CD14-positive monocyte (primary cell): ENCODE measurements around the gene TMEM45A. TPM values are rescaled to one million over a fixed set of nuclear protein-coding genes. Genes with fewer than 3 reads are reported as not detected.

Experiments used
- DNase-seq, 3 donors: peaks; one replicate each; pipeline ENCODE4 v3.0.0-alpha.2; 2011 to 2022
- H2AFZ ChIP-seq: 2 replicates; pipeline ENCODE4 v1.6.0; 2012; ENCODE audit warnings: mild to moderate bottlenecking, low read depth, low read length, inconsistent platforms; ENCODE audit not compliant: insufficient read depth, poor library complexity, severe bottlenecking
- H3K27ac ChIP-seq, 2 donors: 1 replicate in 1 of 2; 2 replicates in 1 of 2; pipeline ENCODE4 v1.5.1; 2012 to 2013; ENCODE audit warnings: low read length in 2 of 2, control low read depth in 1 of 2, inconsistent platforms in 1 of 2, low read depth in 1 of 2, mild to moderate bottlenecking in 1 of 2
- H3K27me3 ChIP-seq, 2 donors: one replicate each; pipeline versions ENCODE4 v1.6.0 to v1.6.1; 2011 to 2013; ENCODE audit warnings: low read length in 2 of 2; ENCODE audit not compliant: control insufficient read depth in 2 of 2, insufficient read depth in 2 of 2
- H3K36me3 ChIP-seq, 2 donors: replicated peaks in 1 of 2; 1 replicate in 1 of 2; 2 replicates in 1 of 2; pipeline versions ENCODE4 v1.5.1 to v1.6.1; 2012 to 2013; ENCODE audit warnings: low read length in 2 of 2, control low read depth in 1 of 2, inconsistent platforms in 1 of 2, mild to moderate bottlenecking in 1 of 2; ENCODE audit not compliant: insufficient read depth in 2 of 2, control insufficient read depth in 1 of 2
- H3K4me1 ChIP-seq, 2 donors: 1 replicate in 1 of 2; 2 replicates in 1 of 2; pipeline versions ENCODE4 v1.5.1 to v1.6.1; 2012 to 2013; ENCODE audit warnings: low read length in 2 of 2, control low read depth in 1 of 2, inconsistent platforms in 1 of 2, mild to moderate bottlenecking in 1 of 2, moderate library complexity in 1 of 2; ENCODE audit not compliant: insufficient read depth in 2 of 2, control insufficient read depth in 1 of 2
- H3K4me2 ChIP-seq: replicated peaks from 2 replicates; pipeline ENCODE3; 2012; ENCODE audit warnings: low read length, moderate library complexity, mild to moderate bottlenecking; ENCODE audit not compliant: poor library complexity, severe bottlenecking; ENCODE audit errors: extremely low read depth
- H3K4me3 ChIP-seq, 3 experiments: fragments of 200-600 bp in 1 of 3; sonication (generic) in 1 of 3; replicated peaks in 1 of 3; 1 replicate in 2 of 3; 2 replicates in 1 of 3; pipeline ENCODE4 v1.5.1; 2011 to 2013; ENCODE audit warnings: low read length in 3 of 3, mild to moderate bottlenecking in 3 of 3, control low read depth in 2 of 3, low read depth in 2 of 3, inconsistent platforms in 1 of 3, moderate library complexity in 1 of 3
- H3K79me2 ChIP-seq: 2 replicates; pipeline ENCODE4 v1.6.0; 2012; ENCODE audit warnings: mild to moderate bottlenecking, control low read depth, inconsistent platforms, low read length, moderate library complexity; ENCODE audit not compliant: insufficient read depth
- H3K9ac ChIP-seq: 2 replicates; pipeline ENCODE4 v1.6.0; 2017; ENCODE audit warnings: low read length, mild to moderate bottlenecking; ENCODE audit not compliant: insufficient read depth, poor library complexity, severe bottlenecking
- H3K9me3 ChIP-seq, 2 donors: replicated peaks in 1 of 2; 1 replicate in 1 of 2; 2 replicates in 1 of 2; pipeline versions ENCODE4 v1.5.1 to v1.6.1; 2012 to 2013; ENCODE audit warnings: low read length in 2 of 2, control low read depth in 1 of 2; ENCODE audit not compliant: control insufficient read depth in 1 of 2, insufficient read depth in 1 of 2
- H4K20me1 ChIP-seq: 2 replicates; pipeline ENCODE4 v1.6.0; 2012; ENCODE audit warnings: mild to moderate bottlenecking, low read length, control low read depth, moderate library complexity; ENCODE audit not compliant: insufficient read depth
- H3K27ac Mint-ChIP-seq, 7 donors: one replicate each; pipeline ENCODE4 v1.8.0; 2020; ENCODE audit warnings: mild to moderate bottlenecking in 7 of 7, mixed read lengths in 7 of 7, moderate library complexity in 6 of 7, inconsistent platforms in 2 of 7
- H3K27me3 Mint-ChIP-seq, 3 donors: one replicate each; pipeline ENCODE4 v1.8.0; 2021 to 2022; ENCODE audit warnings: low read depth in 3 of 3, mild to moderate bottlenecking in 3 of 3, mixed read lengths in 3 of 3, moderate library complexity in 3 of 3, inconsistent platforms in 1 of 3
- H3K36me3 Mint-ChIP-seq, 2 donors: one replicate each; pipeline ENCODE4 v1.8.0; 2020; ENCODE audit warnings: mixed read lengths in 2 of 2, inconsistent platforms in 1 of 2, mild to moderate bottlenecking in 1 of 2
- H3K4me1 Mint-ChIP-seq: one replicate; pipeline ENCODE4 v1.8.0; 2020; ENCODE audit warnings: mild to moderate bottlenecking, mixed read lengths
- H3K4me3 Mint-ChIP-seq, 2 donors: one replicate each; pipeline ENCODE4 v1.8.0; 2020; ENCODE audit warnings: mild to moderate bottlenecking in 2 of 2, mixed read lengths in 2 of 2, moderate library complexity in 1 of 2
- H3K9me3 Mint-ChIP-seq, 7 donors: one replicate each; pipeline ENCODE4 v1.8.0; 2020 to 2022; ENCODE audit warnings: mixed read lengths in 7 of 7, mild to moderate bottlenecking in 6 of 7, moderate library complexity in 6 of 7, inconsistent platforms in 2 of 7
- WGBS: methylation state at CpG from one replicate; pipeline ENCODE4 v1.1.5; 2013; ENCODE audit warnings: missing lambda C conversion rate; ENCODE audit not compliant: insufficient coverage; 5-methylcytosine and 5-hydroxymethylcytosine counted together
- intact Hi-C, 2 donors: fragments of 100-400 bp; cut with micrococcal nuclease; formaldehyde crosslinking; loops; one replicate each; pipeline versions ENCODE4 v1.15.0 to v1.15.1; 2023
- polyA plus RNA-seq, 3 donors: library from polyadenylated mRNA; depleted of rRNA in 1 of 3; unstranded in 2 of 3; stranded (reverse) in 1 of 3; fragments of 300-500 nt in 2 of 3; fragments of >200 nt in 1 of 3; fragmentation: Illumina TruSeq in 2 of 3; gene quantifications; 1 replicate in 2 of 3; 2 replicates in 1 of 3; pipeline ENCODE4 v1.2.3, GENCODE V29; 2012 to 2021
- TF ChIP-seq, protein P1 (sequence below): fragments of 200-600 bp; IDR thresholded peaks from one replicate; pipeline ENCODE4 v1.8.0; 2022; ENCODE audit warnings: antibody characterized with exemption, mild to moderate bottlenecking

Gene TMEM45A
- polyA plus RNA-seq, 3 donors, result 0.03 to 1.5 (median 0.97) TPM

DNA sequence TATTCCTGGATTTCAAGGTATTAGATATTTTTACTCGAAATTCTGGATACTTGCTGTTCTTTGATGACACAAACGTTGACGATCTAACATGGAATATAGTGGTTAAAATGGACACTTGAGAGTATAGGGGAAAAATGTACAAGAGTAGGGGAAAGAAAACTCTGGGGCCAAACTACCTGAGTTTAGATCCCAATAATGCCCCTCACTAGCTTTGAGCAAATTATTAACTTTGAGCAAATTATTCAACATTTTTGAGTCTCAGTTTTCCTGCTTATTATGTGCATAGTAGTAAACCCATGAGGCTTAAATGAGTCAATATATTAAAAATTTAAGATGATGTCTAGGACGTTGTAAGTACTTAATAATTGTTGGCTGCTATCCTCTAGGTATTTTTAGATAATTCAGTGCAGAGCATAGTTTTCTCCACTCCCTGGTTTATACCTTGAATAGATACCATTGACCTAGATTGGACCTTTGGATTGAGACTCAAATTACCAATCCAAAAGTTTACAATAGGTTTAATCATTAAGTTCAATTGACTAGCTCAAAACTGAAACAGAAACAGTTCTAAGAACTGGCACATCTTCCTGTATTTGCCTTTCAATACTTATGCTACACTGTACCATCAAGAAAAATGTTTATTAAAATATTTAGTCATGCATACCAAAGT, 121.4 kb downstream of the TMEM45A start:
- no peaks in the 10 kb centered on the region for H3K27me3 ChIP-seq
- no peaks in the 10 kb centered on the region for H4K20me1 ChIP-seq
- no peak overlapping the region for H2AFZ ChIP-seq
- H3K27me3 Mint-ChIP-seq, result peaks cover 0 to 4% (median 2%) of the 10 kb centered on the region in 3 donors
- no peaks in the 10 kb centered on the region for H3K4me1 ChIP-seq
- no peaks in the 10 kb centered on the region for H3K36me3 Mint-ChIP-seq
- H3K4me2 ChIP-seq, result no peak overlapping the region
- H3K79me2 ChIP-seq, result no peaks in the 10 kb centered on the region
- H3K4me1 Mint-ChIP-seq, result peaks cover 3% of the 10 kb centered on the region
- no CpG with 5 or more reads among the region's 4 CpGs for WGBS
- no peak for DNase-seq
- no peaks in the 10 kb centered on the region for H3K36me3 ChIP-seq
- no peak overlapping the region for H3K4me3 Mint-ChIP-seq
- no peak overlapping the region for H3K9ac ChIP-seq
- H3K9me3 ChIP-seq, result no peaks in the 10 kb centered on the region
- H3K9me3 Mint-ChIP-seq, result peaks cover 0 to 5% (median 0%) of the 10 kb centered on the region in 7 donors
- H3K27ac Mint-ChIP-seq, result no peak overlapping the region
- TF ChIP-seq, protein P1, sequence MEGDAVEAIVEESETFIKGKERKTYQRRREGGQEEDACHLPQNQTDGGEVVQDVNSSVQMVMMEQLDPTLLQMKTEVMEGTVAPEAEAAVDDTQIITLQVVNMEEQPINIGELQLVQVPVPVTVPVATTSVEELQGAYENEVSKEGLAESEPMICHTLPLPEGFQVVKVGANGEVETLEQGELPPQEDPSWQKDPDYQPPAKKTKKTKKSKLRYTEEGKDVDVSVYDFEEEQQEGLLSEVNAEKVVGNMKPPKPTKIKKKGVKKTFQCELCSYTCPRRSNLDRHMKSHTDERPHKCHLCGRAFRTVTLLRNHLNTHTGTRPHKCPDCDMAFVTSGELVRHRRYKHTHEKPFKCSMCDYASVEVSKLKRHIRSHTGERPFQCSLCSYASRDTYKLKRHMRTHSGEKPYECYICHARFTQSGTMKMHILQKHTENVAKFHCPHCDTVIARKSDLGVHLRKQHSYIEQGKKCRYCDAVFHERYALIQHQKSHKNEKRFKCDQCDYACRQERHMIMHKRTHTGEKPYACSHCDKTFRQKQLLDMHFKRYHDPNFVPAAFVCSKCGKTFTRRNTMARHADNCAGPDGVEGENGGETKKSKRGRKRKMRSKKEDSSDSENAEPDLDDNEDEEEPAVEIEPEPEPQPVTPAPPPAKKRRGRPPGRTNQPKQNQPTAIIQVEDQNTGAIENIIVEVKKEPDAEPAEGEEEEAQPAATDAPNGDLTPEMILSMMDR, result no peak
- H3K27ac ChIP-seq, result no peak overlapping the region
- H3K4me3 ChIP-seq, result no peak overlapping the region
- intact Hi-C loops, result no loop called here

DNA sequence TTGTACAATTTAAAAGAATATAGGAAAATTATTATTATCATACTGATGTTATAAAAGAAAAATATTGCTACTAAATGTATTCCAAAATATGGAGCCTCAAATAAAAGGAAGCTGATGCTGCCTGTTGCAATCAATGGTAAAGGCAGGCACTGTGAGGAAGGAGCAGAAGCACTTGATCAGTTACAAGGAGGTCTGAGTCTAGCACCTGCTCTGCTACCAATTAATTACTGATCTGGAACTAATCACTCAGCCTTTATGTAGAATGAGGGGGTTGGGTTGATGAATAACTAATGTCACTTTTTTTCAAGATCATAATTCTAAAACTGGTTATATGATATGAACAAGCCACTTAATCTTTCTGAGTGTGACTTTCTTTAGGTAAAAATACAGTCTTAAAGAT, 122.5 kb downstream of the TMEM45A start:
- H3K9me3 ChIP-seq, result no peaks in the 10 kb centered on the region
- H3K36me3 ChIP-seq, result no peaks in the 10 kb centered on the region
- no peaks in the 10 kb centered on the region for H3K27me3 ChIP-seq
- Mint-ChIP-seq H3K27ac (no peak overlapping the region), H3K4me1 (no peaks in the 10 kb centered on the region), H3K27me3 (peaks cover 0 to 3% (median 0%) of the 10 kb centered on the region in 3 donors), H3K4me3 (no peak overlapping the region), H3K9me3 (peaks cover 0 to 5% (median 0%) of the 10 kb centered on the region in 7 donors), H3K36me3 (no peaks in the 10 kb centered on the region)
- no peak for DNase-seq
- no peak overlapping the region for H3K9ac ChIP-seq
- H2AFZ ChIP-seq, result no peak overlapping the region
- no peaks in the 10 kb centered on the region for H3K79me2 ChIP-seq
- H4K20me1 ChIP-seq, result no peaks in the 10 kb centered on the region
- TF ChIP-seq, protein P1, result no peak
- no peak overlapping the region for H3K4me2 ChIP-seq
- intact Hi-C loops, result no loop called here
- H3K4me3 ChIP-seq, result no peak overlapping the region
- H3K27ac ChIP-seq, result no peak overlapping the region
- no peaks in the 10 kb centered on the region for H3K4me1 ChIP-seq
